HG03280 (cell line): ENCODE data around the gene DPRX.
"Not testable (repeated sequence)": the region's sequence is repeated elsewhere in the genome, so short reads cannot be mapped to it uniquely, and the experiment has no call there.

Experiments used
- ATAC-seq: cut with Tn5 transposase; IDR thresholded peaks from one replicate; pipeline ENCODE4 v1.9.1; 2021; ENCODE audit warnings: mild to moderate bottlenecking, moderate library complexity; ENCODE audit not compliant: unreplicated experiment

The DPRX gene

DNA sequence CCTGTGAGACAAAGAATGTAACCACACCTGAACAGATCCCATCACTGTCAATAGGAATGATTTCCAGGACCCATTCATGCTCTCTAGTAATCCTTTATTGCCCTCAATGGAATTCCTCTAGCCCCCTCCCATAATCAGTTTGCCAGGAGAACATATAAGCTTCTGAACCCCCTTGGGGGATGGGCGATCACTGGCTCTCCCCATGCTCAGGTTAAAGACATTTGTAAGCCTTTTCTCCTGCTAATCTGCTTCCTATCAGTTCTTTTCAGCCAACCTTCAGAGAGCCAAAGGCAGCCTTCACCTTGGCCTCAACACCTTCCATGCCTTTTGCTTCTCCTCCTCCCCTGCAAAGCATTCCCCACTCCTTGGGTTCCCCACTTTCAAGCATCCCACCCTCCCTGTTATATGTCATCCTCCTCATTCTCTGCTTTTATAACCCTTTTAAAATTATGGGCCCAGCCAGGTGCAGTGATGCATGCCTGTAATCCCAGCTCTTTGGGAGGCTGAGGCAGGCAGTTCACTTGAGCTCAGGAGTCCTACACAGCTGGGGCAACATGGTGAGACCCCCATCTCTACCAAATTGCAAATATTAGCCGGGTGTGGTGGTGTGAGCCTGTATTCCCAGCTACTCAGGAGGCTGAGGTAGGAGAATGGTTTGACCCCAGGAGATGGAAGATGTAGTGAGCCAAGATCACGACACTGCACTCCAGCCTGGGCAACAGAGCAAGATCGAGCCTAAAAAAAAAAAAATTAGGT lies 12.4 kb downstream of the DPRX start:
- ATAC-seq: no peak

- no peak for ATAC-seq
Observed at GRCh38 chr19:53646144-53646543, 14.3 kb downstream of the DPRX start.

DNA sequence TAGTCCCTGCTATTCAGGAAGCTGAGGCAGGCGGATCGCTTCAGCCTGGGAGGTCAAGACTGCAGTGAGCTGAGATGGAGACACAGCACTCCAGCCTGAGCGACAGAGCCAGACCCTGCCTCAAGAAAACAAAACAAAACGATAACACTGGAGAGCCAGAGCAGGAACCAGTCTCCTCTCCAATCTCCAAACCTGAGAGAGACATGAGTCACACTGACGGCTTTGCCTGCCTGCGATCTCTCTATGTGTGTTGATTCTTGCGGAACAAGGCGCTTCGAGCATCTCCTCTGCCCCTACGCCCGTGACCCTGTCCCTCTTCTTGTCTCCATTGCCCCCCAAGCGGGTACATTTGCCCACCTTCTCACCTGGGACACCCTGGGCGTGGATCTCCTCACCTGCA lies 15.6 kb downstream of the DPRX start:
- no peak for ATAC-seq

DNA sequence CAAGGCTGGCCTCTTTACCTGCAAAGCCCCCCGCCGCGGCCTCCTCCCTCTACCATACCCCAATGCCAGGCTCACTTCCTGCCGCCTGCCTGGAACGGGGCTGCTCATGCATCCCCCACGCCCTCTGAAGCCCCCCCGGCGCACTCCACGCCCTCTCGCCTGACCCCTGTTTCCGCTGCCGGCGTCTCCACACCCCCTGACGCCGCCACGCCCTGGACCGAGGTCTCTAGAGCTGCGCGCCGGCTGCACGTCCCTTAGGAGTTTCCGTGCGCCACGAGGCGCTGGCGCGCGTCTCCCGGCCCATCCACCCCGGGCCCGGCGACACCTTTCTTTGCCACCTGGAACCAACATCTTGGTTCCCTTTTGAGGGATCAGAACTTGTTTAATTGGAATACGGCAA lies 16.0 kb downstream of the DPRX start:
- no peak for ATAC-seq

DNA sequence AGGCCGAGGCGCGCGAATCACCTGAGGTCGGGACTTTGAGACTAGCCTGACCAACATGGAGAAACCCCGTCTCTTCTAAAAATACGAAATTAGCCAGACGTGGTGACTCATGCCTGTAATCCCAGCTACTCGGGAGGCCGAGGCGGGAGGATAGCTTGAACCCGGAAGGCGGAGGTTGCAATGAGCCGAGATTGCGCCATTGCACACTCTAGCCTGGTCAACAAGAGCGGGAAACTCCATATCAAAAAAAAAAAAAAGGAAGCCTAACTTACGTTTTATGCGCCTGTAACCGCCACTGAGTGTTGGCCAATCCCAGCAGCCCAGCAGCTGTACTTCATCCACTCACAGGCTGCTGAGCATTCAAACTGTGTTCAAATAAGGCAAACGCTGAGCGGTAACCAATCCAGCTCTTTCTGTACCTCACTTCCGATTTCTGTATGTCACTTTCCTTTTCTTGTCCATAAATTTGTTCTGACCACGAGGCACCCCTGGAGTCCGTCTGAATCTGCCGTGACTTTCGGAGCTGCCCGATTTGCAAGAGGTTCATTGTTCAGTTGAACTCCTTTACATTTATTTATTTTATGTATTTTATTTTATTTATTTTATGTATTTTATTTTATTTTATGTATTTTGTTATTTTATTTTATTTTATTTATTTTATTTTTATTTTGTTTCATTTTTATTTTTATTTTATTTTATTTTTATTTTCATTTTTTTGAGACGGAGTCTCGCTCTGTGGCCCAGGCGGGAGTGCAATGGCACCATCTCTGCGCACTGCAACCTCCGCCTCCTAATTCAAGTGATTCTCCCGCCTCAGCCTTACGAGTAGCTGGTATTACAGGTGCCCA lies 18.2 kb downstream of the DPRX start:
- ATAC-seq: no peak

GRCh38 chr19:53652476-53652875 lies 20.7 kb downstream of the DPRX start:
- ATAC-seq: no peak

- no peak for ATAC-seq
Observed at GRCh38 chr19:53655042-53655665, 23.4 kb downstream of the DPRX start.

- no peak for ATAC-seq
Observed at GRCh38 chr19:53657330-53657729, 25.5 kb downstream of the DPRX start.

GRCh38 chr19:53657778-53658177 lies 26.0 kb downstream of the DPRX start:
- ATAC-seq: no peak

- no peak for ATAC-seq
Observed at GRCh38 chr19:53659292-53659691, 27.5 kb downstream of the DPRX start.

DNA sequence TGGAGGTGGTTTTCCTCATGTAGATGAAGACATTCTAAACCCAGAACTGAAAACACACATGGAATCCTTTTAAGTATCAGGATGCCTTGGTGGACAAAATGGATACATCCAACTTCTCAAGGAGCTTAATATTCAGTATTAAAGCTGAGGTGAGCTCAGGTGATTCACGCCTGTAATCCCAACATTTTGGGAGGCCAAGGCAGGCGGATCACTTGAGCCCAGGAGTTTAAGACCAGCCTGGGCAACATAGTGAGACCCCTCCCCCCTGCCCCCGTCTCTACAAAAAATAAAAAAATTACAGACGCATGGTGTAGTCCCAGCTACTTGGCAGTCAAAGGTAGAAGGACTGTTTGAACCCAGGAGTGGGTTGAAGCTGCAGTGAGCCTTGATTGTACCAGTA lies 28.8 kb downstream of the DPRX start:
- no peak for ATAC-seq

DNA sequence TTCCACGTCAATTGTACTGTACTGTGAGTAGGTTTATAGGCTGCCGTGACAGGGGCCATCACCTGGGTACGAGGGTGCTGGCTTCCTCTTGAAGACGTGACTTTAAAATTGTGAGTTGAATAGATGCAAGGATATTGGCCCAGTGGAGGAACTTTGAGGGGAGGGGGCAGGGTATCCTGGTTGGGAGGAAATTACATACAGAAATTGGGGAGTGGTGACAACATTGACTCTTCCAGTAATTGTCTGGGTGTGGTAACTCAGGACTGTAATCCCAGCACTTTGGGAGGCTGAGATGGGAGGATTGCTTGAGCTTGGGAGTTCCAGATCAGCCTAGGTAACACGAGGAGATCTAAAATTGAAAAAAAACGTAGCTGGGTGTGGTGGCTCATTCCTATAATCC lies 30.4 kb downstream of the DPRX start:
- no peak for ATAC-seq

GRCh38 chr19:53664152-53664551 lies 32.4 kb downstream of the DPRX start:
- ATAC-seq: no peak

DNA sequence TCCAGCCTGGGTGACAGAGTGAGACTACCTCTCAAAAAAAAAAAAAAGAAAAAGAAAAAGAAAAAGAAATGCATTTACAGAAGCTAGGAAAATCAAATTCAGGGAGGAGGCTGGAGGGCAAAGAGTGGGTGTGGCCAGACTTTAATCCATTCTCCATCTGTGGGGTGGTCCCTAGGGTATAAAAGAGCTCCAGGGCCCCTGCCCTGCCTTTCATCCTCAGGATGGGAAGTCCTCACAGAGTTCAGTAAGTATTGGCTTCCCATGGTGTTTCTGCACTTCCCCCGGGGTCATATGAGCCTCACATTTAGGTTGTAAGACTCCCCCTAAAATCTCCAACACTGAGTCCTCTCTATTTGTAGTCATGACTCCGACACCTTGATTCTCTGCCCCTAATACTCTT lies 33.0 kb downstream of the DPRX start:
- ATAC-seq: no peak

GRCh38 chr19:53666331-53666730 lies 34.5 kb downstream of the DPRX start:
- ATAC-seq: not testable (repeated sequence)

DNA sequence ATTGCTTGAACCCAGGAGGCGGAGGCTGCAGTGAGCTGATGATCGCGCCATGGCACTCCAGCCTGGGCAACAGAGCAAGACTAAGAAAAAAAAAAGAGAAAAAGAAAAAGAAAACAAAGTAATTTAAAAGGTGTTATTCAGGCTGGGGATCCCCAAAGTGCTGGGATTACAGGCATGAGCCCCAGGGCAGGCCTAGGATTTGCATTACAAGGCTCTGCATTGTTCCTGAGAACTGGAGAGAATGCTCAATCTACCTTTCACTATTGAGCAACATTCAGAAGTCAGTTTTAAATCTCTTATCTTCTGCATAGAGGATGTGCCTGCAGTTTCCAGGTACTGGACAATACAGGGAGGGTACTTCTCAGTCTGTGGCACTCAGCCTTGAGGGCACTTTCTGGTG lies 37.0 kb downstream of the DPRX start:
- ATAC-seq: not testable (repeated sequence)

- ATAC-seq: no peak
Observed at GRCh38 chr19:53670345-53670744, 38.5 kb downstream of the DPRX start.

- ATAC-seq: no peak
Observed at GRCh38 chr19:53671663-53672062, 39.9 kb downstream of the DPRX start.
